GM12873 (cell line): Measurements from ENCODE around the gene RSAD1.

Experiments used
- CTCF ChIP-seq: IDR thresholded peaks from 2 replicates; pipeline ENCODE4 v1.5.1; 2012; ENCODE audit warnings: low read depth, mild to moderate bottlenecking, moderate library complexity, low read length, control low read depth; ENCODE audit not compliant: insufficient read depth; ENCODE audit errors: missing control alignments

Gene RSAD1

GRCh38 chr17:50448643-50449042 is 30.0 kb upstream of the RSAD1 start:
- TF ChIP-seq CTCF, result no peak

- no peak for TF ChIP-seq CTCF
Observed at GRCh38 chr17:50451943-50452629, 26.6 kb upstream of the RSAD1 start.

- no peak for TF ChIP-seq CTCF
Observed at GRCh38 chr17:50452630-50453300, 25.9 kb upstream of the RSAD1 start.

- TF ChIP-seq CTCF, result no peak
Observed at GRCh38 chr17:50453901-50454300, 24.8 kb upstream of the RSAD1 start.

GRCh38 chr17:50457621-50458020 is 21.0 kb upstream of the RSAD1 start:
- TF ChIP-seq CTCF, result no peak

GRCh38 chr17:50458270-50458669 is 20.4 kb upstream of the RSAD1 start:
- TF ChIP-seq CTCF, result no peak

GRCh38 chr17:50458701-50459676 is 19.7 kb upstream of the RSAD1 start:
- no peak for TF ChIP-seq CTCF
